ENCODE data around the gene TFR2.
A peak's percentile ranks its signal among the peaks of the same experiment; 100 is the strongest.

- peak in 3 of 7 experiments; percentile 2 to 14 (median 12) for TF ChIP-seq CTCF (IDR thresholded peaks at IDR 0.05)
- TF ChIP-seq POLR2A (IDR thresholded peaks at IDR 0.05) = peak; percentile 98 to 99 (median 98)
Measured at GRCh38 chr7:100585511-100586265, 55.7 kb downstream of the TFR2 start, which contains the start of gene LRCH4.
